ENCODE data around the gene TCF4. TPM values are rescaled to one million over a fixed set of nuclear protein-coding genes. Genes with fewer than 3 reads are reported as not detected.

The TCF4 gene
- total and polyA plus RNA-seq, 4 donors, result 14.3 to 356 (median 73.0) TPM

DNA sequence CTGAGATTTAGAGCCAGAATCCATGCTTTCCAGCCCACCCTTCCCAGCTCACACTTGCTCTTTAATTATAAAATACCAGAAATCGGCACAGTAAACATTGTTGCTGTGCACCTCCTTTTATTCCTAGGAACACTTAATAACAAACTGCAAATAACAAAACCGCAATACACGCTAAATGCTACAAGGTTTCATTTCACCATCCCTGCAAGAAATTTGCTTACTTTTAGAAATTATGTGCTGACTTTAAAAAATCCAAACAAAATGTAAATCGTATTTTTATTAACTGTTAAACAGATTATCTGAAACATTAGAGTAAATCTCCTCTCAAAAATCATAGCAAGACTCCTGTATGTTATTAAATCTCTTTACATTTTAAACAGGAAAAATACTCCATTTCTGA, 79.3 kb downstream of the TCF4 start:
- no peaks in the 10 kb centered on the region for H3K9me3 ChIP-seq (ENCODE audit: control insufficient read depth in 4 of 4, insufficient read depth in 3 of 4, low read length in 3 of 4)
- no peaks in the 10 kb centered on the region for H3K36me3 ChIP-seq (ENCODE audit: control insufficient read depth in 4 of 4, insufficient read depth in 4 of 4, low read length in 4 of 4)
- peak overlapping the region; percentile 2 to 52 for H3K9ac ChIP-seq (ENCODE audit: insufficient read depth in 1 of 2, low read length in 2 of 2)
- DNase-seq (peak in 2 of 3 donors; percentile 60 to 72), ATAC-seq (ENCODE audit: insufficient read depth, low FRiP score) (no peak)
- H3K27me3 ChIP-seq (ENCODE audit: control insufficient read depth in 3 of 3, insufficient read depth in 3 of 3, low read length in 2 of 3), result no peaks in the 10 kb centered on the region
- H3K4me3 ChIP-seq, result no peak overlapping the region
- peak overlapping the region in 1 of 2 donors; percentile 53 for H3K27ac ChIP-seq (ENCODE audit: low read depth in 1 of 2, low read length in 1 of 2)
- TF ChIP-seq, protein P1, sequence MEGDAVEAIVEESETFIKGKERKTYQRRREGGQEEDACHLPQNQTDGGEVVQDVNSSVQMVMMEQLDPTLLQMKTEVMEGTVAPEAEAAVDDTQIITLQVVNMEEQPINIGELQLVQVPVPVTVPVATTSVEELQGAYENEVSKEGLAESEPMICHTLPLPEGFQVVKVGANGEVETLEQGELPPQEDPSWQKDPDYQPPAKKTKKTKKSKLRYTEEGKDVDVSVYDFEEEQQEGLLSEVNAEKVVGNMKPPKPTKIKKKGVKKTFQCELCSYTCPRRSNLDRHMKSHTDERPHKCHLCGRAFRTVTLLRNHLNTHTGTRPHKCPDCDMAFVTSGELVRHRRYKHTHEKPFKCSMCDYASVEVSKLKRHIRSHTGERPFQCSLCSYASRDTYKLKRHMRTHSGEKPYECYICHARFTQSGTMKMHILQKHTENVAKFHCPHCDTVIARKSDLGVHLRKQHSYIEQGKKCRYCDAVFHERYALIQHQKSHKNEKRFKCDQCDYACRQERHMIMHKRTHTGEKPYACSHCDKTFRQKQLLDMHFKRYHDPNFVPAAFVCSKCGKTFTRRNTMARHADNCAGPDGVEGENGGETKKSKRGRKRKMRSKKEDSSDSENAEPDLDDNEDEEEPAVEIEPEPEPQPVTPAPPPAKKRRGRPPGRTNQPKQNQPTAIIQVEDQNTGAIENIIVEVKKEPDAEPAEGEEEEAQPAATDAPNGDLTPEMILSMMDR (IDR thresholded peaks at IDR 0.05; ENCODE audit: control extremely low read depth, extremely low read depth), result no peak
- 58 to 76% methylated on average over 4 of the region's 4 CpGs for WGBS, 2 donors
- H3K4me1 ChIP-seq (ENCODE audit: control insufficient read depth in 5 of 5, insufficient read depth in 5 of 5, low read length in 5 of 5), result peaks cover 0 to 36% (median 13%) of the 10 kb centered on the region in 5 donors

DNA sequence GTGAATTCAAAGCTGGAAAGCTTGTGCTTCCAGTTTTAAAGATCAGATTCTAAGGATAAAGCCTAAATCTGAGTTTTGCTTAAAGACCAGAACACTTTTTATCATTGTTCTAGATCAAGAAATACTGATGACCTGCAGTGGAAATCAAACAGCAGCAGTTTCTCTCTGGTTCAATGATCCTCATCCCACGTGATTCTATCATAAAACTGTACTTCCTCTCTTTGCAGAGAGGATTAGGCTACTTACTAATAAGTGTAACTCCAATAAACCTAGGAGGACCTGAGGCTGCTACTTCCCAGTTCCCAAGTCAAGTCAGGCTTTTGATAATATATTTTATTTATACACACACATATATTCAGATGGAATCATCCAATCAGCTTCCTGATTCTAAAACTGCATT, 81.9 kb downstream of the TCF4 start:
- TF ChIP-seq, protein P1 (IDR thresholded peaks at IDR 0.05; ENCODE audit: control extremely low read depth, extremely low read depth), result no peak
- no peak for DNase-seq

DNA sequence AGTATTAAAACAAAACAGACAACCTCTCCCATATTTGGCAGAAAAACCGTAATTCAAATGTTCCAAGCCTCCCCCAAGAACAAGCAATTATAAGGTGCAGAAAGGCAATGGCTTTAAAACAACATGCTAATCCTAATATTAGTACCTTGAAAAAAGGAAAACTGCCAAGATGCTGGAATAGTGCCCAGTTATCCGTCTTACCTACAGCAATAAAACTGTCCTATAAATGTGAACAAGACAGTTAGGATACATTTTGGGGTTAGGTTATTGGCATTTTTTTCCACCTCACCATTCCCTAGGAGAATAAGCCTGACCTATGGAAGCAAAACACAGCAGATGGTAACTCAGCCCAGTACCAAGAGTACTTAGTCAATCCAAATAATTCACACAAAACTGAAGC, 83.2 kb downstream of the TCF4 start:
- DNase-seq (no peak), ATAC-seq (ENCODE audit: insufficient read depth, low FRiP score) (no peak)
- Histone ChIP-seq H3K27me3 (ENCODE audit: control insufficient read depth in 3 of 3, insufficient read depth in 3 of 3, low read length in 2 of 3) (no peaks in the 10 kb centered on the region), H3K9ac (ENCODE audit: insufficient read depth in 1 of 2, low read length in 2 of 2) (no peak overlapping the region), H3K4me1 (ENCODE audit: control insufficient read depth in 5 of 5, insufficient read depth in 5 of 5, low read length in 5 of 5) (peaks cover 2 to 52% (median 24%) of the 10 kb centered on the region in 5 donors), H3K36me3 (ENCODE audit: control insufficient read depth in 4 of 4, insufficient read depth in 4 of 4, low read length in 4 of 4) (no peaks in the 10 kb centered on the region), H3K27ac (ENCODE audit: low read depth in 1 of 2, low read length in 1 of 2) (no peak overlapping the region), H3K9me3 (ENCODE audit: control insufficient read depth in 4 of 4, insufficient read depth in 3 of 4, low read length in 3 of 4) (no peaks in the 10 kb centered on the region), H3K4me3 (no peak overlapping the region)
- 81 to 90% methylated on average over 2 of the region's 2 CpGs for WGBS, 2 donors
- TF ChIP-seq, protein P1 (IDR thresholded peaks at IDR 0.05; ENCODE audit: control extremely low read depth, extremely low read depth), result no peak

More for the DNA sequence above, 81.9 kb downstream of the TCF4 start:
- H3K27me3 ChIP-seq (ENCODE audit: control insufficient read depth in 3 of 3, insufficient read depth in 3 of 3, low read length in 2 of 3), result no peaks in the 10 kb centered on the region
- ATAC-seq (ENCODE audit: insufficient read depth, low FRiP score), result no peak
- H3K9ac ChIP-seq (ENCODE audit: insufficient read depth in 1 of 2, low read length in 2 of 2), result no peak overlapping the region
- peaks cover 0 to 53% (median 25%) of the 10 kb centered on the region in 5 donors for H3K4me1 ChIP-seq (ENCODE audit: control insufficient read depth in 5 of 5, insufficient read depth in 5 of 5, low read length in 5 of 5)
- no peak overlapping the region for H3K4me3 ChIP-seq
- peak overlapping the region in 1 of 2 donors; percentile 21 for H3K27ac ChIP-seq (ENCODE audit: low read depth in 1 of 2, low read length in 1 of 2)
- H3K36me3 ChIP-seq (ENCODE audit: control insufficient read depth in 4 of 4, insufficient read depth in 4 of 4, low read length in 4 of 4), result no peaks in the 10 kb centered on the region
- WGBS, 2 donors, result 32 to 46% methylated on average over 1 of the region's 1 CpG
- H3K9me3 ChIP-seq (ENCODE audit: control insufficient read depth in 4 of 4, insufficient read depth in 3 of 4, low read length in 3 of 4), result no peaks in the 10 kb centered on the region

All from lung (tissue), 12 donors.